Bronchial epithelial cell (primary cell): Measurements from ENCODE around the gene SLC26A11. TPM values are rescaled to one million over a fixed set of nuclear protein-coding genes. Genes with fewer than 3 reads are reported as not detected.
"Not testable (repeated sequence)": the region's sequence is repeated elsewhere in the genome, so short reads cannot be mapped to it uniquely, and the experiment has no call there.

ENCODE experiments used
- DNase-seq: peaks from one replicate; pipeline ENCODE4 v3.0.0-alpha.2; 2010; ENCODE audit warnings: low read depth
- FAIRE-seq: peaks from 2 replicates; lab custom pipeline; 2011; peaks lifted over from hg19 to GRCh38; lab: Jason Lieb, UNC
- H3K27me3 ChIP-seq: 2 replicates; pipeline ENCODE4 v1.5.1; 2011; ENCODE audit warnings: low read length; ENCODE audit not compliant: control insufficient read depth, insufficient read depth
- H3K36me3 ChIP-seq: 2 replicates; pipeline ENCODE4 v1.5.1; 2011; ENCODE audit warnings: low read length; ENCODE audit not compliant: control insufficient read depth, insufficient read depth
- H3K4me3 ChIP-seq: 2 replicates; pipeline ENCODE4 v1.5.1; 2011; ENCODE audit warnings: mild to moderate bottlenecking, low read depth, low read length, control low read depth
- total RNA-seq: library from RNA; depleted of rRNA; stranded (reverse); fragments of >200 nt; gene quantifications from 2 replicates; pipeline ENCODE4 v1.2.1, GENCODE V29; 2014
- TF ChIP-seq, protein P1 (sequence below): IDR thresholded peaks from 2 replicates; pipeline ENCODE4 v1.5.1; 2011; ENCODE audit warnings: mild to moderate bottlenecking, moderate library complexity, low read length, control low read depth, inconsistent platforms; ENCODE audit not compliant: insufficient read depth, severe bottlenecking

The SLC26A11 gene
- total RNA-seq, 1 donor from 2014 or later, result 1.3 TPM

DNA sequence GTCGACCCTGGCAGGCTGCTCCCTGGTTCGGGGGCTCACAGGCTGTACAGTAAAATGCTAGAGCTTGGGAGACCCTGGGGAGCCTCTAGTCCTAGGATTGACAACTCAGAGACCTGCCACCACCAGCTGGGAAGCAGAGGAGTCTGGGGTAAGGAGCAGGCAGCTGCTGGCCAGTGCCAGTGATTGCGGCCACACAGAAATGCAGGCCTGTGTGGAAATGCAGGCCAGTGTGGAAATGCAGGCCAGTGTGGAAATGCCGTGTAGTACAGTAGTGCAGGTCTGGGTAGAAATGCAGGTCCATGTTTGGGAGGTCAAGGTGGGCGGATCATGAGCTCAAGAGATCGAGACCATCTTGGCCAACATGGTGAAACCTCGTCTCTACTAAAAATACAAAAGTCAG lies 23.6 kb upstream of the SLC26A11 start:
- peaks cover 2% of the 10 kb centered on the region for H3K27me3 ChIP-seq
- DNase-seq (no peak), FAIRE-seq (no peak)
- no peaks in the 10 kb centered on the region for H3K36me3 ChIP-seq
- TF ChIP-seq, protein P1, sequence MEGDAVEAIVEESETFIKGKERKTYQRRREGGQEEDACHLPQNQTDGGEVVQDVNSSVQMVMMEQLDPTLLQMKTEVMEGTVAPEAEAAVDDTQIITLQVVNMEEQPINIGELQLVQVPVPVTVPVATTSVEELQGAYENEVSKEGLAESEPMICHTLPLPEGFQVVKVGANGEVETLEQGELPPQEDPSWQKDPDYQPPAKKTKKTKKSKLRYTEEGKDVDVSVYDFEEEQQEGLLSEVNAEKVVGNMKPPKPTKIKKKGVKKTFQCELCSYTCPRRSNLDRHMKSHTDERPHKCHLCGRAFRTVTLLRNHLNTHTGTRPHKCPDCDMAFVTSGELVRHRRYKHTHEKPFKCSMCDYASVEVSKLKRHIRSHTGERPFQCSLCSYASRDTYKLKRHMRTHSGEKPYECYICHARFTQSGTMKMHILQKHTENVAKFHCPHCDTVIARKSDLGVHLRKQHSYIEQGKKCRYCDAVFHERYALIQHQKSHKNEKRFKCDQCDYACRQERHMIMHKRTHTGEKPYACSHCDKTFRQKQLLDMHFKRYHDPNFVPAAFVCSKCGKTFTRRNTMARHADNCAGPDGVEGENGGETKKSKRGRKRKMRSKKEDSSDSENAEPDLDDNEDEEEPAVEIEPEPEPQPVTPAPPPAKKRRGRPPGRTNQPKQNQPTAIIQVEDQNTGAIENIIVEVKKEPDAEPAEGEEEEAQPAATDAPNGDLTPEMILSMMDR, result no peak
- H3K4me3 ChIP-seq, result no peak overlapping the region

DNA sequence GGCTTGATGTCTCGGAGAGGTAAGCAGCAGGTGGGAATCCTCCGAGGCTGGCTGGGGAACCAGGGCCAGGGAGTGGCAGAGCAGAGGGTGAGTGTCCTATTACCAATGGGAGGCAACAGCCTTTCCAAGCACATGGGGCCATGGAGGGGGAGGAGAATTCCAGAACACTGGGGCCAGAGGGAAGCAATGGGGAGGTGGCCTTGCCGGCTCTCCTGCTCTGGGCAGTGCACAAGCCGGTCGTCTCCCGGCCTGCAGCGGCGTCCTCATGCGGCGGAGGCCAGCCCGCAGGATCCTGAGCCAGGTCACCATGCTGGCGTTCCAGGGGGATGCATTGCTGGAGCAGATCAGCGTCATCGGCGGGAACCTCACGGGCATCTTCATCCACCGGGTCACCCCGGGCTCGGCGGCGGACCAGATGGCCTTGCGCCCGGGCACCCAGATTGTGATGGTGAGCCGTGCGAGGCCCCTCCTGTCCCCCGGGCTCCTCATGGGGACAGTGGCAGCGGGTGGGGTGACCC lies 22.0 kb upstream of the SLC26A11 start:
- H3K27me3 ChIP-seq, result peaks cover 2% of the 10 kb centered on the region
- H3K36me3 ChIP-seq, result no peaks in the 10 kb centered on the region
- no peak overlapping the region for H3K4me3 ChIP-seq
- TF ChIP-seq, protein P1, result no peak
- FAIRE-seq, result no peak
- DNase-seq, result no peak

DNA sequence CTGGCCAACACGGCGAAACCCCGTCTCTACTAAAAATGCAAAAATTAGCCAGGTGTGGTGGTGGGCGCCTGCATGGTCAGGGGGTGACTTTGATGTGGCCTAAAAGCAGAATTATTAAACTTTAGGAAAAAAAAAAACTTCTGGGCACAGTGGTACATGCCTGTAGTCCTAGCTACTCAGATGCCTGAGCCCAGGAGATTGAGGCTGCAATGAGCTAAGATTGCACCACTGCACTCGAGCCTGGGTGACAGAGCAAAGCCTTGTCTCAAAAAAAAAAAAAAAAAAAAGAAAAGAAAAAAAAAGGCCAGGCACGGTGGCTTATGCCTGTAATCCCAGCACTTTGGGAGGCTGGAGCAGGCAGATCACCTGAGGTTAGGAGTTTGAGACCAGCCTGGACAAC lies 20.9 kb upstream of the SLC26A11 start:
- H3K4me3 ChIP-seq, H3K36me3 ChIP-seq, FAIRE-seq, DNase-seq, H3K27me3 ChIP-seq: not testable (repeated sequence)

DNA sequence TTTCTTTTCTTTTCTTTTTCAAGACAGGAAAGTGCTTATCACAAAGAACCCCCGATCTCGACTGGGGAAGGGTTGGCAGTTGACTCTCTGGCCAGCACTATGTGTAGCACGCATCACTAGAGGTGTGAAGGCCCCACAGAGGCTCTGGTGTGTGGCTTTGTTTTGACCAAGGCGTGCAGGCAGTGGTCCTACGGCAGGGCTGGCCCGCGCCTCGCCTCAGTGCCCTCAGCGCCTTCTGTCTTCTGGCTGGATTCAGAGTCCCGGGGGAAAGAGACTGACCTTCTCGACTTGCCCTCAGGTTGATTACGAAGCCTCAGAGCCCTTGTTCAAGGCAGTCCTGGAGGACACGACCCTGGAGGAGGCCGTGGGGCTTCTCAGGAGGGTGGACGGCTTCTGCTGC lies 18.8 kb upstream of the SLC26A11 start:
- FAIRE-seq (no peak), DNase-seq (no peak)
- peaks cover 3% of the 10 kb centered on the region for H3K27me3 ChIP-seq
- H3K36me3 ChIP-seq, result no peaks in the 10 kb centered on the region
- no peak overlapping the region for H3K4me3 ChIP-seq
- TF ChIP-seq, protein P1, result no peak

DNA sequence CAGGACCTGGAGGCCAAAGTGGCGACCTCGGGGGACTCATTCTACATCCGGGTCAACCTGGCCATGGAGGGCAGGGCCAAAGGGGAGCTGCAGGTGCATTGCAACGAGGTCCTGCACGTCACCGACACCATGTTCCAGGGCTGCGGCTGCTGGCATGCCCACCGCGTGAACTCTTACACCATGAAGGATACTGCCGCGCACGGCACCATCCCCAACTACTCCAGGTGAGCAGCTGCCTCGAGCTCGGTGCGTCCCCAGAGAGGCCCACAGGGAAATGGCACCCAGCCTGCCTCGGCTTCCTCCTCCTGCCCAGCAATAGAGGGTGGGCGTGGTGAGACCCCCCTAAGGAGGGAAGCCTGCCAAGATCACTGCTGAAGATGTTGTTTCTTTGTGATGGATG lies 18.0 kb upstream of the SLC26A11 start:
- TF ChIP-seq, protein P1, result no peak
- peaks cover 3% of the 10 kb centered on the region for H3K27me3 ChIP-seq
- no peak overlapping the region for H3K4me3 ChIP-seq
- no peaks in the 10 kb centered on the region for H3K36me3 ChIP-seq
- FAIRE-seq (peak; percentile 23), DNase-seq (no peak)

DNA sequence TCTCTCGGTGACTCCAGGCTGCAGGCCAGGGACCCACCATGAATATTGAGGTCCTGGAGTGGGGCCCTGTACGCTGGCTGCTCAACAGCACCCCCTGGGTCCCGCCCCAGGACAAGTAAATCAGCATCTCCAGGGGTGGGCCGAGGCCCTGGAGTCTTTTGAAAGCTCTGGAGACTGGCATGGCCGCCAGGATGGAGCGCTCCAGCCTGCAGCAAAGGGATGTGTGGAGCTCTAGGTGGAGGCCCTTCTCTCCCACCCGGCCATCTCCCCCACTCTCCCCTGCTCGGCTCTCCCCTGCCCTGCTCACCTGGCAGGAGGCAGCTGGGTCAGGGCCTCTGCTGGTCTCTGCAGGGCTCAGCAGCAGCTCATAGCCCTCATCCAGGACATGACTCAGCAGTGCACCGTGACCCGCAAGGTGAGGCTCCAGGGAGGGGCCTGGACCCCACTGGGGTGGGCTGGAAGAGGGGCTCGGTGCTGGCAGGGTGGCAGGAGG lies 16.7 kb upstream of the SLC26A11 start:
- TF ChIP-seq, protein P1, result no peak
- Histone ChIP-seq H3K36me3 (no peaks in the 10 kb centered on the region), H3K27me3 (peaks cover 3% of the 10 kb centered on the region), H3K4me3 (no peak overlapping the region)
- DNase-seq, result no peak
- no peak for FAIRE-seq
